ENCODE data around the gene CREB3L2.
"Not testable (repeated sequence)": the region's sequence is repeated elsewhere in the genome, so short reads cannot be mapped to it uniquely, and the experiment has no call there.

CREB3L2 gene

GRCh38 chr7:137928626-137929025 is 73.3 kb downstream of the CREB3L2 start:
- no peak for DNase-seq

GRCh38 chr7:137927386-137927785 is 74.5 kb downstream of the CREB3L2 start:
- DNase-seq = no peak

DNA sequence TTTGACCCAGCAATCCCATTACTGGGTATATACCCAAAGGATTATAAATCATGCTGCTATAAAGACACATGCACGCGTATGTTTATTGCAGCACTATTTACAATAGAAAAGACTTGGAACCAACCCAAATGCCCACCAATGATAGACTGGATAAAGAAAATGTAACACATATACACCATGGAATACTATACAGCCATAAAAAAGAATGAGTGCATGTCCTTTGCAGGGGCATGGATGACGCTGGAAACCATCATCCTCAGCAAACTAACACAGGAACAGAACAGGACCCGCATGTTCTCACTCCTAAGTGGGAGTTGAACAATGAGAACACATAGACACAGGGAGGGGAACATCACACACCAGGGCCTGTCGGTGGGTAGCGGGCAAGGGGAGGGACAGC is 75.7 kb downstream of the CREB3L2 start:
- not testable (repeated sequence) for DNase-seq

GRCh38 chr7:137925754-137926153 is 76.1 kb downstream of the CREB3L2 start:
- DNase-seq = no peak

DNA sequence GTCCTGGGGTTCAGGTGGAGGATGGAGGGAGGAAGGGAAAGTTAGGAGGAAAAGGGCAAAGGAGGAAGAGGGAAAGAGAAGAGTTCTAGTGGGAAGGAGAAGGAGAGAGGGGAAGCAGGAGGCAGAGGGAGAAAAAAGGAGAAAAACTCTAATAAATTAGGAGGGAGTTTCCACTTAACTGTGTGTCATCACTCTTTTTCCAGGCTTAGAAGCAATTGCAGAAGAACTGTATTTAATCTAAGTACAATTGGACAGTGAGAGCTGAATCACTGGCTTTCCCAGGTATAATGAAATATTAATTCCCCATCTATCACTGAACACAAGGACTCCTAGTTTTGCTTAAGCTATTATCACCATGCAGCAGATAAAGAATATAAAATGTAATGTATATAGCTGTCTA is 76.8 kb downstream of the CREB3L2 start:
- no peak for DNase-seq

DNA sequence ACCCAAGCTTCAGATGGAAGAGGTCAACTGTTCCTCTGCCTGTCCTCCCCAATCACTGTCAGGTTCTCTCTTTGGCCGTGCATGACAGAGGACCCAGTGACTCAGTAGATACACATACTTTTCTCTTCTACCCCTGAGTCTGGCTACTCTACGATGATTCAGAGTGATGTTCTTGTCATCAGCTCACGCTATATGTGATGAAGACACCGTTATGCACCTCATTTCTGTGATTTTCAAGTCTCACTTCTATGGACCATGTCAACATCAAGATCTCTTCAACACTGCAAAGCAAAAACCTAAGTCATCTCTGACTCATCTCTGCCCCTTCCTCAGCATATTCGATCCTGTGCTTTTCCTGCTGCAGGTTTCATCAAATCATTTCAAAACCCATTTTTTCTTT is 78.5 kb downstream of the CREB3L2 start:
- no peak for DNase-seq

GRCh38 chr7:137920637-137921399 is 81.1 kb downstream of the CREB3L2 start:
- DNase-seq = no peak

GRCh38 chr7:137919987-137920386 is 81.9 kb downstream of the CREB3L2 start:
- no peak for DNase-seq

DNA sequence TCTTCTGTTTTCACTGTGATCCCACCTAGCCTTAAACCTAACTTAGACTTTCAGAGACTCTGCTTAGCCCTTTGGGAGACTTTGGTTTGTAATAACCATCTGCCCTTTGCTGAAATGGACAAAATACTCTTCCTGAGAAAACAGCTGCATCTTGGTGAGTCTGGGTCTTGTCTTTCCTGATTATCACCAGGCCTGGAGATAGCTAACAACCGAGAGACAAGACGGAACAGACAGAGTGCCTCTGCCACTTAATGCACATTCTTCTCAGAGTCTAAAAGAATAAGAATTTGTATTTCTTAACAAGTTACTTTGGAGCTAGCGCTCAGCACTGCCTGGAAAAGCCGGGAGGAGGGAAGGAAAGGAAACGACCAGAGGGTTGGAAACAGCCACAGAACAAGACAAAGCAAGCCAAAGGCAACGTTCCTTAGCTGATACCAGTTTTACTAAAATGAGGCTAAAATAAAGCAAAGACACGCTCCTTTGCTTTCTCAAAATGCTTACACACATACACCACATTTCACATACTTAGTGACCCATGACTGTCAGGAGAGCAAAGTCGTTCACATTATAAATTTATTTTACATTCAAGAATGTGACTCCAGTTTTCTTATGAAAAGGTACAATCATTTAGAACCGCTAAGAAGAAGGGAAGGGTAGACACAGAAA is 84.8 kb downstream of the CREB3L2 start:
- no peak for DNase-seq

DNA sequence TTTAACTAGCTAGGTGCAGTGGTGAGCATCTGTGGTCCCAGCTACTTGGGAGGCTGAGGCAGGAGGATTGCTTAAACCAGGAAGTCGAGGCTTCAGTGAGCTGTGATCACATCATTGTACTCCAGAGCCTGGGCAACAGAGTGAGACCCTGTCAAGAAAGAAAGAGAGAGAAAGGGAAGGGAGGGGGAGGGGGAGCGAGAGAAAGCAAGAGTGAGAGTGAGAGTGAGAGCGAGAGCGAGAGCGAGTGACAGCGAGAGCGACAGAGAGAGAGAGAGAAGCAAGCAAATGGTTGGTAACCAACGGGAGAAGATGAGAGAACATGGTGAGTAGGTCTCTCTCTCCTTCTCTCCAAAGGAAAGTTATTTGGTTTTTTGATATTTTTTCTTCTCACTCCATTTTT is 85.3 kb downstream of the CREB3L2 start:
- DNase-seq = no peak

DNA sequence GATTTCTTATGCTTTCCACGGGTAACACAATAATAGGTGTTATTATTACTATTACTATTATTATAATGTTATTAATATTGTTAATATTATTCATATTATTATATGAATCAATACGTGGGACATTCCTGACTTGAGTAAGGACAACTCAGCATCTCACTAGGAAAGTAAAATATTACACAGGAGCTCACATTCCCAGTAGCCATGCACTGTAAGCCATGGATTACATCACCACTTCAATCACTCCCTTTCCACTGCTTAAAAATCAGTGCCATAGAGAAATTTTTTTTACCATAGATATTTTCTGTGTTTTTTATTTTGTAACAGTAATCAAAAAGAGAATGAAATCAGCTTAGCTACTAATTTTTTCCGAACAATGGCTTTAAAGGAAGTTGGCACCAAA is 86.6 kb downstream of the CREB3L2 start:
- DNase-seq = no peak

- DNase-seq = no peak
Measured at GRCh38 chr7:137913985-137914384, 87.9 kb downstream of the CREB3L2 start.

DNA sequence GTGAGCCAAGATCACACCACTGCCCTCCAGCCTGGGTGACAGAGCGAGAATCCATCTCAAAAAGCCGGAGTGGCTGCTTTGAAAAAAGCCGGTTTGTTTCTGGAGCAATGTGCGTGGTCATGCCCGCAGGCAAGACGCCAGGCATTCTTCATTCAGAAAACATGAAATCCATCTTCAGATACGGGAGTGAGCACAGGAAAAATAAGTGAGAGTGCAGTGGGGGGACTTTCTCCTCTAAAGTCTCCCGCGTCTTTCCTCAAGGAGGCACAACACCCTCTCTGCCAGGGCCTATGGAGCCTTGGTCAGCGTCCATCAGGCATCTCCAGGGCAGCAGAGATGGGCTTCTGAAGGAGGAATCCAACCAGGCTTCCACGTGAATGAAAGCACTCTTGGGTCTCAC is 92.8 kb downstream of the CREB3L2 start:
- DNase-seq = no peak

DNA sequence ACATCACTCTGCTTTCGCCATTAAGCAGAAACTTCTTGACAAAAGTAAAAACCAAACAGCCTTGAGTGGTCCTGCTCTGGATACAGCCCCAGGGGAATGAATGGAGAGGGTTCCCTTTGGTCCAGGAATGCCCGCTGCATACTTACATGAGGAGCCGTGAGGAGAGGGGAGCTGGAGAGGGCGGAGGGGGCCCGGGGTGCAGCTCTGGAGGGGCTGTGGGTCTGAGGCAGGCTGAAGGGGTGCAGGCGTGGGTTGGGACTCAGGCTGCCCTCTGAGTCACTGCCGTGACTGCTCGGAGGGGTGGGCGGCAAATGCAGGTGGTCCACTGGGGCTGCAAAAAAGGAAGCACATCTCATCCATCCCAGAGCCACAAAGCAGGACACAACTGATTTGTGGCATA is 93.8 kb downstream of the CREB3L2 start:
- no peak for DNase-seq

DNA sequence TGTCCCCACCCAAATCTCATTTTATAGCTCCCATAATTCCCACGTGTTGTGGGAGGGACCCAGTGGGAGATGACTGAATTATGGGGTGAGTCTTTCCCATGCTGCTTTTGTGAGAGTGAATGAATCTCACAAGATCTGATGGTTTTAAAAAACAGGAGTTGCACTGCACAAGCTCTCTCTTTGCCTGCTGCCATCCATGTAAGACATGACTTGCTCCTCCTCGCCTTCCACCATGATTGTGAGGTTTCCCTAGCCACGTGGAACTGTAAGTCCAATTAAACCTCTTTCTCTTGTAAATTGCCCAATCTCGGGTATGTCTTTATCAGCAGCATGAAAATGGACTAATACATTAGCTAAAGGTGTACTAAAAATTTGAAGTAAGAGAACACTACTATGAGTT is 95.2 kb downstream of the CREB3L2 start:
- not testable (repeated sequence) for DNase-seq

DNA sequence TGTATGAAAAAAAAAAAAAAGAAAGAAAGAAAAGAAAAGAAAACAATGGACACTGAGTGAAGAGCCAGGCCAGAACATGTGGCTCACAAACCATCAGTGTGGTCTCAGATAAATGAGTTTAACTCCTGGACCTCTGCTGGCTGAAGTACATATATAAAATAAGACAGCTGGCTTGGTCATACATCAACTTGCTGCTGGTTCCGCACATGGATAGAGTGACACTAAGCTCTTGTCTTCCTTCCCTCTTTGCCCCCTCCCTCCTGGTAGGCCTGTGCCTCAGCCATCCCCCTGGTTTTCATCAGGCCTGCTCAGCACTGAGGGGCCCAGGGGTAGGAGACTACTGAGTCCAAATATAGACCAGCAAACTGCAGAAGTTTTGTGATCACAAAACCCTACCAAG is 97.1 kb downstream of the CREB3L2 start:
- no peak for DNase-seq

DNA sequence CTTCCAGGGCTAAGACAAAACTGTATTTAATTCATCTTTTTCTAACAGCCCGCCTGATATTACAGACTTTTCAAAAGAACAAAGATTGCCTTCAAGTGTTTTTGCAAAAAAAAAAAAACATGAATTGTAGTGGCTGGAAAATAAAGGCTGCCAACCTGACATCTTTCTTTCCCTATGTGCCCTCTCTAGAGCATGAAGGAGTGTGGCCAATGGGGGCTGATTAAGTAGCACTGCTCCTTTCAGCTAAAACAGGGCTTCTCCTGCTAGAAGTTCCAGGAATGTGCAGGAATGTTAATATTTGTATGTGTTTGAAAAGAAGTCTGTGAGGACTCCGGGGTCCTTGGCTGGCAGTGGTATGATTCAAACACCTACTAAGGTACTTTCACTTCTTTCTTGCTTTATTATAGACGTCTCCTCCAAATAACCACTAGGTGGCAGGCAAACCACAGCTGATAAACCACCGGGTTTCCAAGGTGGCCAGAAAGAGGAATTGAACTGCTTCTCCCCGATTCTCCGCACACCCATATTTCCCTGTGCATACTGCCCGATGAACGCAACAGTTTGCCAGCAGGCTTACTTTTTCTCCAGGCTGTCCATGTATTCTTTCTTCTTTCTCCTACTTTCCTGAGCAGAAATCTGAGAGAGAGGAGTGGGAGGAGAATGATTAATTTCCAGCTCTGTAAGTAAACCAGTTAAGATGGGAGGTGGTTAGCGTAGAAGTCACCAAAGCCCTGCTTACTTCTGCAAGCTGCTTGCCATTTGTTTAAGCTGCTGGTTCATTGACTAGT is 98.3 kb downstream of the CREB3L2 start:
- peak; percentile 38 for DNase-seq

- DNase-seq = no peak
Measured at GRCh38 chr7:137900137-137900536, 101.7 kb downstream of the CREB3L2 start.

DNA sequence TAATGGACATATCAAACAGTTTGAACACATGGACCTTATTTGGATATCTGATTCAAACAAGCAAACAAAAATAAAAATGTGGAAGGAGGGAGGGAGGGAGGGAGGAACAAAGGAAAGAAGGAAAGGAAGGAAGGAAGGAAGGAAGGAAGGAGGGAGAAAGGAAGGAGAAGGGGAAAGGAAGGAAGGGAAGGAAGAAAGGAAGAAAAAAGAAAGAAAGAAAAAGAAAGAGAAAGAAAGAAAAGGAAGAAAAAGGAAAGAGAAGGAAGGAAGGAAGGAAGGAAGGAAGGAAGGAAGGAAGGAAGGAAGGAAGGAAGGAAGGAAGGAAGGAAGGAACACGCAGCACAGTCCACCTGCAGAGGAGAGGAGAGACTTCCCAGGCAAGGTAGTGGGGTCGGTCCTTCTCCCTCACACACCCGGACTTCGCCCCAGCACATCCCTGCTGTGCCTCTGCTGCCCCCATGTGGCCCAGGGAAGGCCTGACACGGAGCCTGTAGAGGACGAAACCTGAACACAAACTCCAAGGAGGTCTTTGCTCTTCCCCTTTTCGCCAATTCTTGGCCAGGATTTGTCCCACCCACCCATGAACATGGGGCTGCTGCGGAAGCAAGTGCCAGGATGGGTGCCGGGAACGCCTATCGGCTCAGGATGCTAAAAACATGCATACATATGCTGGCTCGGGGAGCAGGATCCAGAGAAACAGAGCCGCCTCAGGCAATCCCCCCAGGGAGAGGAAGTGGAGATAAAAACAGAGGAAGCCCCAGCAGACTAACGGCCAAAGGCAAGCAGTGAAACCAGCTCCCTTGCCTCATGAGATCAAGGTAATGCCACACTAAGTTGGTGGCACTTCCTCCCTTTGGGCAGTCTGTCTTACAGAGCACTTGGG is 102.8 kb downstream of the CREB3L2 start:
- peak; percentile 38 for DNase-seq

DNA sequence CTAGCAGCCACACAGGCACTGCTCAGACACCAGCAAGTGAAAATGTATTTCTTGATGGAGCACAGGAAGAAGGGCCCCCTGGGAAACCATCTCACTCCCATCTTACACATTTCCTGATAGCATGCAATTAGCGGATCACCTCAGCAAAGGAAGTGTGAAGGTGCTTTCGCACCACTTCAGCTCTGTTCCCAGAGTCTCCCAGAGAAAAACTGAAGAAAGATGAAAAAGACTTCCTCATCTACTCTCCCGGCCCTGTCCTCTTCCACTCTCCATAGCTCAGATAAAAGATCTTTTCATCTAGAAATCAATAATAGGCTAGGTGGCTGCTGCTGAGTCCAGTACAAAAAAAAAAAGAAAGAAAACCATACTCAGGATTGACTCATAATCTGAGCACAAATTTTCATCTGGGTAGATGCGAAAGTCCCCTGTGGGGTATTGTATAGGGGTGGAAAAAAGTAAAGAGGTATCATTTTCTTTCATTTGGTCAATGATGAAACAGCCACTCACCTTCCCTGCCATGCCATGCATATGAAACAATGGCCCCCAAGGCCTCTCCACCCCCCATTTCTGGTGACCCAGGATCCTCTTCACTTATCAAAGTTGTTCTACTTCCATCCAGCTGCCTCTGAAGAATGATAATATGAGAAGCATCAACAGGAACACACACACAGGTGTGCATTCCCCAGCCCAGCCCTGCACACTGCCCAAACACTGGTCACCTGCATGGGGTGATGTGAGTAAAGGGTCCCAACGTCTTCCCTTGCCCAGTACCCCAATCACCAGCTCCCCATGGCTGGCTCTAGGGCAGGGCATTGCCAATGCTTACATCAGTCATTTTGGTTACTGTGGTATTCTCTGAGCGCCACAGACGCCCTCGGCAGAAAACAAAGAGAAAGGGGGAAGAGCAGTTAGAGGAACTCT is 106.3 kb downstream of the CREB3L2 start:
- no peak for DNase-seq

- DNase-seq = no peak
Measured at GRCh38 chr7:137893143-137893742, 108.6 kb downstream of the CREB3L2 start.
